Cardiac fibroblast (primary cell): ENCODE measurements around the gene ITPKC.

Experiments used
- DNase-seq, 2 donors: peaks; one replicate each; pipeline versions ENCODE4 v3.0.0 to v3.0.0-alpha.2; 2010; ENCODE audit warnings: low read depth in 2 of 2
- H3K4me3 ChIP-seq, 2 donors: replicated peaks in 1 of 2; 1 replicate in 1 of 2; 2 replicates in 1 of 2; pipeline ENCODE4 v1.5.1; 2011; ENCODE audit warnings: low read depth in 2 of 2, low read length in 2 of 2, mild to moderate bottlenecking in 2 of 2, moderate library complexity in 1 of 2
- TF ChIP-seq, protein P1 (sequence below): IDR thresholded peaks from one replicate; pipeline ENCODE4 v1.5.1; 2011; ENCODE audit warnings: low read depth, mild to moderate bottlenecking, low read length, inconsistent platforms

Gene ITPKC

GRCh38 chr19:40733149-40733548 lies 16.2 kb downstream of the ITPKC start:
- H3K4me3 ChIP-seq: no peak overlapping the region
- TF ChIP-seq, protein P1, sequence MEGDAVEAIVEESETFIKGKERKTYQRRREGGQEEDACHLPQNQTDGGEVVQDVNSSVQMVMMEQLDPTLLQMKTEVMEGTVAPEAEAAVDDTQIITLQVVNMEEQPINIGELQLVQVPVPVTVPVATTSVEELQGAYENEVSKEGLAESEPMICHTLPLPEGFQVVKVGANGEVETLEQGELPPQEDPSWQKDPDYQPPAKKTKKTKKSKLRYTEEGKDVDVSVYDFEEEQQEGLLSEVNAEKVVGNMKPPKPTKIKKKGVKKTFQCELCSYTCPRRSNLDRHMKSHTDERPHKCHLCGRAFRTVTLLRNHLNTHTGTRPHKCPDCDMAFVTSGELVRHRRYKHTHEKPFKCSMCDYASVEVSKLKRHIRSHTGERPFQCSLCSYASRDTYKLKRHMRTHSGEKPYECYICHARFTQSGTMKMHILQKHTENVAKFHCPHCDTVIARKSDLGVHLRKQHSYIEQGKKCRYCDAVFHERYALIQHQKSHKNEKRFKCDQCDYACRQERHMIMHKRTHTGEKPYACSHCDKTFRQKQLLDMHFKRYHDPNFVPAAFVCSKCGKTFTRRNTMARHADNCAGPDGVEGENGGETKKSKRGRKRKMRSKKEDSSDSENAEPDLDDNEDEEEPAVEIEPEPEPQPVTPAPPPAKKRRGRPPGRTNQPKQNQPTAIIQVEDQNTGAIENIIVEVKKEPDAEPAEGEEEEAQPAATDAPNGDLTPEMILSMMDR: no peak
- DNase-seq: no peak

DNA sequence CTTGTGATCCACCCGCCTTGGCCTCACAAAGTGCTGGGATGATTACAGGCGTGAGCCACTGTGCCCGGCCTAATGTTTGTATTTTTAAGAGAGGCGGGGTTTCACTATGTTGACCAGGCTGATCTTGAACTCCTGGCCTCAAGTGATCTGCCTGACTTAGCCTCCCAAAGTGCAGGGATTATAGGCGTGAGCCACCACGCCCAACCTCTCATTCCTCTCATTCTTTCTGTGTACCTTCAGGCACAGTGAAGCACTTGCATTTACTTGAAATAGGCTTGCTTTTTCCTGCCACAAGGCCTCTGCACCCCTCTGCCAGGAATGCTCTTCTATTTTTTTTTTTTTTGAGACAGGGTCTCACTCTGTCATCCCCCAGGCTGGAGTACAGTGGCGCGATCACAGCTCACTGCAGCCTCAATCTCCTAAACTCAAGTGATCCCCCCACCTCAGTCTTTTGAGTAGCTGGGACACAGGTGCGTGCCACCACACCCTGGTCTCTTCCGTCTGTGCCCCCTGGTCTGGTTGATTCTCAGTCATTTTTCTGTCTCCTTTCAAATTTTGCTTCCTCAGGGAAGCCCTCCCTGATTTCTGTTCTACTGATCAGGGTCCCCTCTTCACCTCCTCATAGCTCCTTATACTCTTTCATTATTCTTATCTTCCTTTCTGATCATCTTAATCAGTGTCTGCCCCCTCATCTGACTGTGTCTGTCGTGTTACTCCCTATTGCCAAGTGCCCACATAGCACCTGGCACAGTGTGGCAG lies 18.3 kb downstream of the ITPKC start:
- TF ChIP-seq, protein P1: no peak
- DNase-seq: no peak
- no peak overlapping the region for H3K4me3 ChIP-seq

DNA sequence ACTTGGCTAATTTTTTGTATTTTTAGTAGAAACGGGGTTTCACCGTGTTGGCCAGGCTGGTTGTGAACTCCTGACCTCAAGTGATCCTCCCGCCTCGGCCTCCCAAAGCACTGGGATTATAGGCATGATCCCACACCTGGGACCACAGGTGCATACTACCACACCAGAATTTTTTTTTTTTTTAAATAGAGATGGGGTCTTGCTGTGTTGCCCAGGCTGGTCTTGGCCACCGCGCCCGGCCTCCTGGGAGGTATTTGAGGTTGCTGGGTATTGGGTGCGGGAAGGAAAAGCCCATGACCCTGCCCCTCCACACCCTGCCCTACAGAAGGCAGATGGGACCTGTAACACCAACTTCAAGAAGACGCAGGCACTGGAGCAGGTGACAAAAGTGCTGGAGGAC lies 19.7 kb downstream of the ITPKC start:
- TF ChIP-seq, protein P1: no peak
- H3K4me3 ChIP-seq: no peak overlapping the region
- no peak for DNase-seq

DNA sequence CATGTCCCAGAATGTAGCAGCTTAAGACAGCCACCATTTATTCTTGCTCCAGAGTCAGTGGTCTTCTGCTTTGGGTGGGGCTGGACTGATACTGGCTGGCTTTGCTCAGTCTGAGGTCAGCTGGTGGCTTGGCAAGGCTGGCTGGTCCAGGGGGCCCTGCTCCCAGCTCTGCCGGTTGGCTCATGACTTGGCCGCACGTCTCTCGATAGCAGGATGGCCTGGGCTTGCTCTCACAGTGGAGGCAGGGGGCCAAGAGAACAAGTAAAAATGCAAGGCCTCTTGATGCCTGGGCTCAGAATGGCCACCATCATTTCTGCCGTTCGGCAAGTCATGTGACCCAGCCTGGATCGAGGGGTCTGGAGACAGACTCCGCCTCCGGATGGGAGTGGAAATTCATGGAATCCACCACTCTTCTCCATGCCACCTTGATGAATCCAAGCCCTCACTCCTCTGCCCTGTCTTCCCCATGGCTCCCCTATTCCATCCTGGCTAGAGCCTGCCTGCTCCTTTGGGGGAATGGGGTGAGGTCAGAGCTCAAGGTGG lies 20.3 kb downstream of the ITPKC start:
- TF ChIP-seq, protein P1: no peak
- DNase-seq: no peak

GRCh38 chr19:40739030-40739839 lies 22.3 kb downstream of the ITPKC start:
- no peak for DNase-seq
- H3K4me3 ChIP-seq: no peak overlapping the region
- TF ChIP-seq, protein P1: no peak

More for the DNA sequence above, 20.3 kb downstream of the ITPKC start:
- H3K4me3 ChIP-seq: no peak overlapping the region

- no peak for DNase-seq
- TF ChIP-seq, protein P1: no peak
- no peak overlapping the region for H3K4me3 ChIP-seq
Measured at GRCh38 chr19:40739871-40740703, 23.2 kb downstream of the ITPKC start.
